GM18507 (cell line): ENCODE results near the gene HAUS2.
A peak's percentile ranks its signal among the peaks of the same experiment; 100 is the strongest.

ENCODE experiments used
- DNase-seq: peaks from one replicate; pipeline ENCODE4 v3.0.0; 2011; ENCODE audit warnings: low read depth; ENCODE audit not compliant: insufficient read length; ENCODE audit errors: extremely low spot score
- FAIRE-seq: peaks from 2 replicates; lab custom pipeline; 2011; peaks lifted over from hg19 to GRCh38; lab: Jason Lieb, UNC

HAUS2 gene

DNA sequence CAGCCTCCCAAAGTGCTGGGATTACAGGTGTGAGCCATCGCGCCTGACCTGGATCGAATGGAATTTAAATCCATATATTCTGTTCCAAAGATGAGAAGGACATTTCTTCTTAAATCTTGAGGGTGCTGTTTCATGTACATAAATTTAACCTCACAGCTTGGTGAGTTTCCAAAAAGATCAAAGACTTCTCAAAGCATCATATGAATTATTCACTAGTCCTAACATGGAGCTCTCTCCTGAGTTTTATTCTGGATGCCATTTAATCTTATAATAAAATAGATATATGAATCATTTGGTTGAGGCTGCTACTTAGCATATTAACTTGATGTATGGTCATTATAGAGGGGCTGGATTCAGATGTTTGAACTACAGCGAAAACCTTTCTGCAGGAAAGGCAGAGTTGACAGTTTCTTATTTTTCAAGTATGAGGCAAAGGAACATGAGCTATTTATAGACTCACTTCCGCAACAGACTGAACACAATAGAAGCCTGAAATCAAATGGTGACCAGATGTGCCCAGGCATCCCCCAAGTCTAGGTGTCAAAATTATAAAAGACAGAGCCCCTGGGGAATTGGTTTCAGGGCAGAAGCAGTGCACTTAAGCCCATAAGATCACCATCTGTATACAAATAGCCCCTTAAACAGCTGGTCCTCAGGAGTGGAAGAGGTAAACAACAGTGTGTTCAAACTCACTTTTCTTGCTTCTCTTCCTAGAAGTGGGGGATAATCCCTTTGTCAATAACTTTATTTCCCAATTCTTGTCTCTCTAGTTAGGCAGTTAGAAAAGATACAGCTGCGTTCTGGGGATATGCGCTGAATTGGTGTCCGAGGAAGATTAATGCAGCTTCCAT is 56.5 kb downstream of the HAUS2 start:
- peak; percentile 78 for FAIRE-seq
- DNase-seq = no peak

DNA sequence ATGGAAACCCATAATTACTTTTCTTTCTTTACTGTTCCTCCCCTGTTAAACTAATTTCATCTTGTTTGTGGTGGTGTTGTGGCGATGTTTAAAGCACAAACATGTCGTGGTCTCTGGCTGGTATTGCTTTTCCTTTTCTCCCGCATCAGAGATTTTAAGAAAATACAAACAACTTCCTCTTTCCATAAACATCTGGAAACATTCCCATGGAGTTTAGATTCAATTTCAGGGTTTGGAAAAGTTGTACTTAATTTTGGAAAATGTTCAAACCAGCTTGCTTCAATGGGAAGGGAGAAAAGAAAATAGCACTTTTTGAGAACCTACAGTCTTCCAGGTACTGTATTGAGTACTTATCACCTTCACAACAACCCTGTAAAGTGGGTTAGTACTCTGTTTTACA is 57.2 kb downstream of the HAUS2 start:
- DNase-seq (no peak), FAIRE-seq (peak; percentile 51)

DNA sequence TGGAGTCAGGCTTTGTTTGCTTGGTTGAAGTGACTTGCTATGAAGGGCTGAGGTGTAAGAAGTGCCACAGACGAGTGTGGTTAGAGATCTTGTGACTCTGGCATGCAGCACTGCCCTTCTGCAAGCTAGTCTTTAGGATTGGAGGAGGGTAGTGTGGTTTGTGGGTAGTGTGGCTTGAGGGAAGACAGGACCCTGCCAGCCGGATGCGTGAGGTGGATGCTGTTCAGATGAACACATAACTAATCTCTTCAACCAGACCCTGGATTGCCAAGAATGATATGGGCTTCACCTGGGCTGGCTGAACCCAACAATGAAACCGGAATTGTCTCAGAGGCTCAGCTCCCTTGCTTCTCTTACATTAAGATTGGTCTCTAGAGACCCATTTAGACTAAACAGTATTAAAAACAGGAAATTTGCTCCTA is 59.5 kb downstream of the HAUS2 start:
- DNase-seq (no peak), FAIRE-seq (peak; percentile 86)

DNA sequence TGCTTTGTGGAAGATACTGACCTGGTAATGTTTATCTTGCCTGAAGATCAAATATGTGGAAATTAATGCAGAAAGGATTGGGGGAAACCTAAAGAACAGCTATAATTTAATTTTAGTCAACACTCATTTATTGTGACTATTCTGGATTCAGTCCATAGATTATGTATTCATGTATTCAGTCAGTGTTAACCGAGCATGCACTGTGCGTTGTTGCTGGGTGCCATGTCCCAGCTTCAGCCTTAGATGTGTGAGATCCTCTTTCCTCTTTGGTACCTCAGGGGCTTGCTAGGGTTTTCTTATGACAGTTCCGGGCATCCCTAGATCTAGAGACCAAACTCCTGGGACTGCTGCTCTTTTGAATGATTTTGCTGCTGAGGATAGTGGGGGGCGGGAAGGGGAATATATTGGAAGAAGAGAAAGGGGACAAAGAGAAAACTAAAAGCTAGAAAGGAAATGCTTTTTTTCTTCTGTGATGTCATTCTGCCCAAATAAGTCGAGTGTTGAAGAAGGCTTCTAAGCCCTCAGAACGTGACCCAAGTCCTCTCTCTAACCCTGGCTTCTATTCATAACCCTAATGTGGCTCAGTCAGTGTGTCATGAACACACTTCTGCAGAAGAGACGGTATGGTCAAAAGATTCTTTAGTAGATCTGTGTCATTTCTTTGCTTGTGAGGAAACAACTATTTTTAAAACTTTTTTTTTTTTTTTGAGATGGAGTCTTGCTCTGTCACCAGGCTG is 60.3 kb downstream of the HAUS2 start:
- DNase-seq (no peak), FAIRE-seq (peak; percentile 59)

DNA sequence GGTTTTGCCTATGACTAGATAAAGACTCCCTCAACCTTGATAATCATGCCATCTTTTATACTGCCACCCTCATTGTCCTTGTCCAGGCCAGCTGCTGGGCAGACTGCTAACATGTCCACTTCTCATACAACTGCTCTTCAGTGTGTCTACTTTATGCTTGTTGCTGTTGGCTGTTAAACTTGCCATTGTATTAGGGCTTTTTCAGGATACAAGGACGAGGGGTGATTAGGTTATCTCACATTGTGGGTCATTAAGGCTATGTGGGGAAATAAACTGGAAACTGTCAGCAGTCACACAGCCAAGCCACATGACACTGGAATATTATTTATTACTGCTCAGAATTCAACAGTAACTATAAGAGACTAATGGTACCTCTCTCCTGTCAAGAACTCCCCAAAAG is 62.9 kb downstream of the HAUS2 start:
- FAIRE-seq (no peak), DNase-seq (no peak)

DNA sequence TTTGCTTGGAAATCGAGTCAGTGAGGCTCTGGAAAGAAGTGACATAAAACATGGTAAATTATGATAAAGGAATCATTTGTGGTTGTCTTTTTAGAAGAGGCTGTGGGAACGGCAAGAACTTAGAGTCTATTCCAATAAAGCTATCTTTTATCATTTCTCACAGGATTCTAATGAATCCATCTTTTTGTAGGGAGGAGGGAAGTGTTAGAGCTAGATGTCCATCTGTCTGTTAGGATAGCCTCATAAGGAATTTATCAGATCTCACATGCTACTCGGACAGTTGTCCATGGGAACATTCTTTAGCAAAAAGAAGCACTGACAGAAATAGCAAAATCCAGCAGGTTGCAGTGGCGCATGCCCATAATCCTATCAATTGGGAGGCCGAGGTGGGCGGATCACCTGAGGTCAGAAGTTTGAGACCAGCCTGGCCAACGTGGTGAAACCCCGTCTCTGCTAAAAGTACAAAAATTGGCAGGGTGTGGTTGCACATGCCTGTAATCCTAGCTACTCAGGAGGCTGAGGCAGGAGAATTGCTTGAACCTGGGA is 63.8 kb downstream of the HAUS2 start:
- DNase-seq (no peak), FAIRE-seq (no peak)

DNA sequence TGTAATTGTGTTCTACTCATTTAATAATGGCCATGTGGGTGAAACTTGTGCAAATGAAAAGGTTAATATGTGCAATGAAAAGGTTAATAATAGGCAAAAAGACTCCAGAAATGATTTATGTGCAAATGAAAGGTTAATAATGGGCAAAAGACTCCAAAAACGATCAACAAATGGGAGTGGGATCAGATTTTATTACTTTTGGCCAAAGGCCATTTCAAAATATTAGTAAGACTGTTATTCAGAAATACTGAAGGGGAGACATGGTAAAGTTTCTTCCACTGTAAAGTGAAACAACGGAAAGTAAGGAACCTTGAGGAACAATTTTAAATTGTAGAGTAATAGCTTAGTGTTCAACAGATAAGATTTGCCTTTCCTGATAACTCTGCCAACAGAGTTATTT is 67.5 kb downstream of the HAUS2 start:
- FAIRE-seq (no peak), DNase-seq (no peak)
